ENCODE results near the gene GNAI3.

GRCh38 chr1:109598655-109599054 lies 50.2 kb downstream of the GNAI3 start:
- no peak for TF ChIP-seq POLR2A (IDR thresholded peaks at IDR 0.05)
- no peak for TF ChIP-seq CTCF (IDR thresholded peaks at IDR 0.05)

Measured in body of pancreas (tissue), 4 donors.